Fibroblast of mammary gland (primary cell): ENCODE results near the gene SYNRG.
A peak's percentile ranks its signal among the peaks of the same experiment; 100 is the strongest.

Experiments
- DNase-seq: peaks from one replicate; pipeline ENCODE4 v3.0.0-alpha.2; 2010; ENCODE audit warnings: low read depth
- H3K4me3 ChIP-seq: 2 replicates; pipeline ENCODE4 v1.5.1; 2011; ENCODE audit warnings: low read depth, mild to moderate bottlenecking, low read length, moderate library complexity; ENCODE audit not compliant: control insufficient read depth
- CTCF ChIP-seq: conservative IDR thresholded peaks from 2 replicates; pipeline ENCODE4 v1.5.1; 2011; ENCODE audit warnings: low read depth, low read length, inconsistent platforms; ENCODE audit not compliant: control insufficient read depth, insufficient read depth

Gene SYNRG

GRCh38 chr17:37571674-37572073, 37.5 kb downstream of the SYNRG start:
- DNase-seq = no peak
- TF ChIP-seq CTCF = no peak
- H3K4me3 ChIP-seq = no peak overlapping the region

GRCh38 chr17:37570527-37571093, 38.6 kb downstream of the SYNRG start:
- no peak overlapping the region for H3K4me3 ChIP-seq
- TF ChIP-seq CTCF = peak; percentile 50
- DNase-seq = peak; percentile 65

GRCh38 chr17:37568350-37569053, 40.7 kb downstream of the SYNRG start:
- DNase-seq = no peak
- H3K4me3 ChIP-seq = no peak overlapping the region
- no peak for TF ChIP-seq CTCF

- DNase-seq = no peak
- no peak overlapping the region for H3K4me3 ChIP-seq
- no peak for TF ChIP-seq CTCF
Measured at GRCh38 chr17:37567538-37567937, 41.7 kb downstream of the SYNRG start.

- DNase-seq = no peak
- no peak overlapping the region for H3K4me3 ChIP-seq
- no peak for TF ChIP-seq CTCF
Measured at GRCh38 chr17:37567137-37567536, 42.1 kb downstream of the SYNRG start.

- H3K4me3 ChIP-seq = no peak overlapping the region
- DNase-seq = no peak
- no peak for TF ChIP-seq CTCF
Measured at GRCh38 chr17:37564252-37564651, 45.0 kb downstream of the SYNRG start.
